ENCODE results near the gene CISTR. TPM values are rescaled to one million over a fixed set of nuclear protein-coding genes. Genes with fewer than 3 reads are reported as not detected.

Gene CISTR
- total RNA-seq, 1 donor from 2014 or later, result not detected

DNA sequence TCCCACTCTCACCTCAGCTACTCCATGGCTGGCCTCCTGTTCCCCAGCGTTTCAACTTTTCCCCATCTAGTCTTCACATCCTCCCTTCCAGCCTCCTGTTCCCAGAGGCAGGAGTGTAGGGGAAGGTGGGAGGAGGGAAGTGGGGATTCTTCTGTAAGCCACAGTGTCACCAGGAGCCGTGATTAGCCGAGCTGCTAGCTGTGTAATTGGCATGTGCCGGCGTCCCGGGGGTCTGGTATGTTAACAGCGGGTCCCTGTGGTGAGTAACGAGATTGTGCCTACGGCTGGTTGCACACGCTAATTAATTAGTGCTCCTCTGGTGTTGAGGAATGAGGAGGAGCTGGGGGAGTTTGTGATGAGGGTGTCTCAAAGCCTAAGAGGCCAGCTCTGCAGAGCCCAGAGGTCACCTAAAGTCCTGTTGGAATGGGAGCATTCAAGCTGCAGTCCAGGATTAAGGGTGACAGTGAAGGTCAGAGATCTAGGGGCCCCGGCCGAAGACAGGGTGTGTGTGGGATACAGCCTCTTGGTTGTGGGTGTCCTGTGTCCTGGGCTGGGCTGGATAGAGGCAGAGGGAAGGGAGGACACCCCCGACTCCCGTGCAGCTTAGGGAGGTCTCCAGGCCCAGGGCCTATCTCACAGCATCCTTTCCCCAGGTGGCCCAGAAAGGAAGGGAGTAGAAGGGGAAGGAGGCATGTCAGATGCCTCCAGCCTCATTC is 14.5 kb downstream of the CISTR start:
- DNase-seq (no peak), ATAC-seq (no peak)
- Histone ChIP-seq H3K36me3 (no peaks in the 10 kb centered on the region), H3K9me3 (no peaks in the 10 kb centered on the region), H3K4me3 (no peak overlapping the region), H3K27me3 (ENCODE audit: low read depth) (peaks cover 54% of the 10 kb centered on the region), H3K4me1 (peaks cover 18% of the 10 kb centered on the region), H3K27ac (no peak overlapping the region)
- intact Hi-C loops (cut with DNase I), result no loop called here
- TF ChIP-seq, protein P1, sequence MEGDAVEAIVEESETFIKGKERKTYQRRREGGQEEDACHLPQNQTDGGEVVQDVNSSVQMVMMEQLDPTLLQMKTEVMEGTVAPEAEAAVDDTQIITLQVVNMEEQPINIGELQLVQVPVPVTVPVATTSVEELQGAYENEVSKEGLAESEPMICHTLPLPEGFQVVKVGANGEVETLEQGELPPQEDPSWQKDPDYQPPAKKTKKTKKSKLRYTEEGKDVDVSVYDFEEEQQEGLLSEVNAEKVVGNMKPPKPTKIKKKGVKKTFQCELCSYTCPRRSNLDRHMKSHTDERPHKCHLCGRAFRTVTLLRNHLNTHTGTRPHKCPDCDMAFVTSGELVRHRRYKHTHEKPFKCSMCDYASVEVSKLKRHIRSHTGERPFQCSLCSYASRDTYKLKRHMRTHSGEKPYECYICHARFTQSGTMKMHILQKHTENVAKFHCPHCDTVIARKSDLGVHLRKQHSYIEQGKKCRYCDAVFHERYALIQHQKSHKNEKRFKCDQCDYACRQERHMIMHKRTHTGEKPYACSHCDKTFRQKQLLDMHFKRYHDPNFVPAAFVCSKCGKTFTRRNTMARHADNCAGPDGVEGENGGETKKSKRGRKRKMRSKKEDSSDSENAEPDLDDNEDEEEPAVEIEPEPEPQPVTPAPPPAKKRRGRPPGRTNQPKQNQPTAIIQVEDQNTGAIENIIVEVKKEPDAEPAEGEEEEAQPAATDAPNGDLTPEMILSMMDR (IDR thresholded peaks at IDR 0.05), result no peak

DNA sequence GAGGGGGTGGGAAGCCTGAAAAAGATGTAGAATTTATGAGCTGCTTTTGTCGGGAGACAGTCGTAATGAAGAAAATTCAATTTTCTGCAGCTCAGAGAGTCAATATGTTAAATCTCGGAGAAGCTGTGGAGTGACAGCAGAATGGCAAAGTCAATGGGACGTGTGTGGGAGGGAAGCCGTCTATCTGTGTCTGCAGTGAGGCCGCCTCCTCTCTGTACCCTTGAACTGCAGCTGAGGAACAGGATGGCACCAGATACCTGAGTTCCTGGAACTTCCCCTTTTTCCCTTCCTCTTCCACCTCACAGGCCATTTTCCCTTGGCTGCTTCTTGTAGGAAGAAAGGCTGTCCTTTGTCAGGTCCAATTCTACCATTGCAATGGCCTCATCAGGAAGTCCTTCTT is 15.2 kb downstream of the CISTR start:
- TF ChIP-seq, protein P1 (IDR thresholded peaks at IDR 0.05), result no peak
- H3K9me3 ChIP-seq, result no peaks in the 10 kb centered on the region
- DNase-seq (no peak), ATAC-seq (no peak)
- H3K27me3 ChIP-seq (ENCODE audit: low read depth), result peaks cover 48% of the 10 kb centered on the region
- H3K4me1 ChIP-seq, result peaks cover 18% of the 10 kb centered on the region
- H3K36me3 ChIP-seq, result no peaks in the 10 kb centered on the region
- H3K4me3 ChIP-seq, result no peak overlapping the region
- intact Hi-C loops (cut with DNase I), result no loop called here
- no peak overlapping the region for H3K27ac ChIP-seq

DNA sequence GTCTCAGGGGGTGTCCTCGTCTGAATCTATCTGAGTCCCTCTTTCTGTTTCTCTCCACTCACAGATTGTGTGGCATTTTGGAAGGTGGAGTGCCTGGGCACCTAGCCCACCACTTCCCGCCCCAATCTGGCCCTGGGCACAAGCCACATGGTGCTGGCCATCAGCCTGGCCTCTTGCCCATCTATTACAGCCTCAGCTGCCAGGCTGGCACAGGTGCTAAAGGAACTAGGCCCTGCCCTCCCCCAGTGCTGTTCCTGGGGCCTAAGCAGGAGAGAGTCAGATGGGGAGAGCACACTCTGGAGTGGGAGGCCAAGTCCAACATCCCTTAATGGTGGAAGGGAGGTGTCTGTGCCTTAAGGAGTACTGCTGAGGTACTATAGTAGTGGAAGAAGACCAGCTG is 16.2 kb downstream of the CISTR start:
- H3K27me3 ChIP-seq (ENCODE audit: low read depth), result peaks cover 40% of the 10 kb centered on the region
- TF ChIP-seq, protein P1 (IDR thresholded peaks at IDR 0.05), result no peak
- no peak overlapping the region for H3K4me3 ChIP-seq
- DNase-seq, result no peak
- no peaks in the 10 kb centered on the region for H3K9me3 ChIP-seq
- H3K4me1 ChIP-seq, result peaks cover 18% of the 10 kb centered on the region
- no peak for ATAC-seq
- intact Hi-C loops (cut with DNase I), result no loop called here
- no peak overlapping the region for H3K27ac ChIP-seq
- no peaks in the 10 kb centered on the region for H3K36me3 ChIP-seq

DNA sequence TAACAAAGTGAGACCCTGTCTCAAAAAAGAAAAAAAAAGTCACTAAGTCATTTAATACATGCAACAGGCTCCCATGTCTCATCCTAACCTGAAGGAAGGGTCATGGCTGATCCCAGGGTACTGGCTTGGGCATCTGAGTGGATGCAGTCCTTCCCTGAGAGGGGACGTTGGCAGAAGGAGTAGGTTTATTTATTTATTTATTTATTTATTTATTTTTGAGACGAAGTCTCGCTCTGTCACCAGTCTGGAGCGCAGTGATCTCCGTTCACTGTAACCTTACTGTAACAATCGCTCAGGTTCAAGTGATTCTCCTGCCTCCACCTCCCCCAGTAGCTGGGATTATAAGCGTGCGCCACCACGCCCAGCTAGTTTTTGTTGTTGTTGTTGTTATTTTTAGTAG is 17.4 kb downstream of the CISTR start:
- TF ChIP-seq, protein P1 (IDR thresholded peaks at IDR 0.05), result no peak
- intact Hi-C loops (cut with DNase I), result no loop called here
- Histone ChIP-seq H3K27me3 (ENCODE audit: low read depth) (peaks cover 28% of the 10 kb centered on the region), H3K4me1 (peaks cover 11% of the 10 kb centered on the region), H3K36me3 (no peaks in the 10 kb centered on the region), H3K4me3 (no peak overlapping the region), H3K27ac (no peak overlapping the region), H3K9me3 (no peaks in the 10 kb centered on the region)
- ATAC-seq (no peak), DNase-seq (no peak)

DNA sequence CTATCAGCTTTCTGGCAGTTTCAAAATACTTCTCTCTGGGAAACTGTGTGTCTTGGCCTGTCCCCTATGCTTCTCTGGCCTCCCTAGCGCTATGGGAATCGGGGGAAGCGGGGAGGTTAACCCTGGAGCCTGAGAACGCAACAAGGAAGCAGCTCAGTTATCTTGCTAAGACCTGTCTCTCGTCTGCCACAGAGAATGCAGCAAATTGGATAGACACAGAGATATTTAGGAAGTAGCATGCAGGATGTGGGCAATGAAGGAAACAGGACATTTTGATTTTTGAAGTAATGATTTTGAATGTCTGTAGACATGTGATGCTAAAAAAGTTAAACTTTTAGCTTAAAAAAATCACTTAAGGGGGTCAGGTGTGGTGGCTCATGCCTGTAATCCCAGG is 18.0 kb downstream of the CISTR start:
- Histone ChIP-seq H3K9me3 (no peaks in the 10 kb centered on the region), H3K36me3 (no peaks in the 10 kb centered on the region), H3K4me1 (peaks cover 7% of the 10 kb centered on the region), H3K27me3 (ENCODE audit: low read depth) (peaks cover 24% of the 10 kb centered on the region), H3K4me3 (no peak overlapping the region), H3K27ac (no peak overlapping the region)
- TF ChIP-seq, protein P1 (IDR thresholded peaks at IDR 0.05), result no peak
- intact Hi-C loops (cut with DNase I), result no loop called here
- no peak for DNase-seq
- no peak for ATAC-seq
